ENCODE measurements around the gene GRIN2B.

GRIN2B gene

GRCh38 chr12:13973996-13974395 is 7.4 kb downstream of the GRIN2B start:
- Histone ChIP-seq H3K79me2 (ENCODE audit: low read length) (no peaks in the 10 kb centered on the region), H3K27me3 (replicated peaks; ENCODE audit: insufficient read depth, low read length) (no peaks in the 10 kb centered on the region)
- no peak for DNase-seq

GRCh38 chr12:13970803-13971202 is 10.6 kb downstream of the GRIN2B start:
- no peak for TF ChIP-seq EZH2phosphoT487 (IDR thresholded peaks at IDR 0.05; ENCODE audit: low read length)
- TF ChIP-seq CTCF (IDR thresholded peaks at IDR 0.05; ENCODE audit: low read length): no peak
- no peak for TF ChIP-seq EZH2 (optimal IDR thresholded peaks at IDR 0.05; ENCODE audit: low read depth, low read length)
- Histone ChIP-seq H4K20me1 (ENCODE audit: insufficient read depth, low read length) (no peaks in the 10 kb centered on the region), H3K27me3 (replicated peaks; ENCODE audit: insufficient read depth, low read length) (no peaks in the 10 kb centered on the region), H3K79me2 (ENCODE audit: low read length) (no peaks in the 10 kb centered on the region), H3K36me3 (replicated peaks; ENCODE audit: insufficient read depth, low read length) (no peaks in the 10 kb centered on the region), H3K9me3 (replicated peaks; ENCODE audit: insufficient read depth, low read length) (no peaks in the 10 kb centered on the region), H2AFZ (ENCODE audit: low read length) (no peak overlapping the region), H3K27ac (ENCODE audit: low read length) (no peak overlapping the region), H3K4me1 (ENCODE audit: low read length) (no peaks in the 10 kb centered on the region), H3F3A (ENCODE audit: insufficient read depth, low read length) (no peaks in the 10 kb centered on the region), H3K9ac (ENCODE audit: low read length) (no peak overlapping the region), H3K4me3 (ENCODE audit: low read length) (no peak overlapping the region), H3K9me2 (replicated peaks; ENCODE audit: insufficient read depth, low read length) (no peaks in the 10 kb centered on the region), H3K4me2 (ENCODE audit: low read depth, low read length) (no peak overlapping the region)
- DNase-seq: no peak

More at GRCh38 chr12:13973996-13974395, 7.4 kb downstream of the GRIN2B start:
- Histone ChIP-seq H3K4me2 (ENCODE audit: low read depth, low read length) (no peak overlapping the region), H3K9me2 (replicated peaks; ENCODE audit: insufficient read depth, low read length) (no peaks in the 10 kb centered on the region), H3F3A (ENCODE audit: insufficient read depth, low read length) (no peaks in the 10 kb centered on the region), H3K4me3 (ENCODE audit: low read length) (no peak overlapping the region), H4K20me1 (ENCODE audit: insufficient read depth, low read length) (no peaks in the 10 kb centered on the region), H2AFZ (ENCODE audit: low read length) (no peak overlapping the region), H3K9ac (ENCODE audit: low read length) (no peak overlapping the region), H3K36me3 (replicated peaks; ENCODE audit: insufficient read depth, low read length) (no peaks in the 10 kb centered on the region), H3K27ac (ENCODE audit: low read length) (no peak overlapping the region), H3K4me1 (ENCODE audit: low read length) (no peaks in the 10 kb centered on the region), H3K9me3 (replicated peaks; ENCODE audit: insufficient read depth, low read length) (no peaks in the 10 kb centered on the region)
- no peak for TF ChIP-seq EZH2 (optimal IDR thresholded peaks at IDR 0.05; ENCODE audit: low read depth, low read length)
- TF ChIP-seq EZH2phosphoT487 (IDR thresholded peaks at IDR 0.05; ENCODE audit: low read length): no peak
- TF ChIP-seq CTCF (IDR thresholded peaks at IDR 0.05; ENCODE audit: low read length): no peak

- H2AFZ ChIP-seq (ENCODE audit: low read length): no peak overlapping the region
- H3F3A ChIP-seq (ENCODE audit: insufficient read depth, low read length): no peaks in the 10 kb centered on the region
- H3K9ac ChIP-seq (ENCODE audit: low read length): no peak overlapping the region
- no peak overlapping the region for H3K27ac ChIP-seq (ENCODE audit: low read length)
- no peak overlapping the region for H3K4me2 ChIP-seq (ENCODE audit: low read depth, low read length)
- no peaks in the 10 kb centered on the region for H3K9me2 ChIP-seq (replicated peaks; ENCODE audit: insufficient read depth, low read length)
- H4K20me1 ChIP-seq (ENCODE audit: insufficient read depth, low read length): no peaks in the 10 kb centered on the region
- no peak for DNase-seq
- no peaks in the 10 kb centered on the region for H3K27me3 ChIP-seq (replicated peaks; ENCODE audit: insufficient read depth, low read length)
- no peaks in the 10 kb centered on the region for H3K79me2 ChIP-seq (ENCODE audit: low read length)
- no peak for TF ChIP-seq EZH2phosphoT487 (IDR thresholded peaks at IDR 0.05; ENCODE audit: low read length)
- TF ChIP-seq CTCF (IDR thresholded peaks at IDR 0.05; ENCODE audit: low read length): no peak
- no peaks in the 10 kb centered on the region for H3K36me3 ChIP-seq (replicated peaks; ENCODE audit: insufficient read depth, low read length)
- H3K9me3 ChIP-seq (replicated peaks; ENCODE audit: insufficient read depth, low read length): no peaks in the 10 kb centered on the region
- no peak overlapping the region for H3K4me3 ChIP-seq (ENCODE audit: low read length)
- H3K4me1 ChIP-seq (ENCODE audit: low read length): no peaks in the 10 kb centered on the region
Measured at GRCh38 chr12:13968281-13968680, 13.1 kb downstream of the GRIN2B start.
